ENCODE data around the gene SPRR2E. TPM values are rescaled to one million over a fixed set of nuclear protein-coding genes. Genes with fewer than 3 reads are reported as not detected.
"Not testable (repeated sequence)": the region's sequence is repeated elsewhere in the genome, so short reads cannot be mapped to it uniquely, and the experiment has no call there.

SPRR2E gene
- total RNA-seq, 1 donor from 2014 or later = not detected

DNA sequence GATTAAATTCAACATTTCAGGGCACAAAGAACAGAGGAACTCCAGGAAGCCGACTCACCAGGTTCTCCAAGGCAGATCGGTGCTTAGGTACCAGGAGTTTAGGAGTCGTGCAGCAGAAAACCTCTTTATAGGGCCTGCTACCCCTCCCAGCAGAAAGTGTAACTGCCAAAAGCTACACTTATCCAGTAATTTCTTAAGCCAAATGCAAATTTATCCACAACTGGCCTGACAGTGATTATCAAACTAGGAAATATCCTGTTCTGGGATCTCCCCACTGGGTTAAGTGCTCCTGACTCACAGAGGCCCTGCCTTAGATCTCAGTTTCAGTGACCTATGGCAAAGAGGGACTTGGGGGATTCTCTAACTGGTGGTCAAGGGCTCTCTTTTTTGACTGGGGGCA, 19.1 kb upstream of the SPRR2E start, which contains the start of gene SPRR2F:
TSS of gene SPRR2F (minus strand) at position 101 of the 400 bp plus-strand sequence. CDS start 783 bp downstream, outside the sequence.
- Mint-ChIP-seq H3K4me3 (ENCODE audit: low read depth) (no peak within 1 kb of the TSS), H3K9me3 (ENCODE audit: low read depth) (peaks cover 1% of the 10 kb centered on the region), H3K27ac (no peak within 1 kb of the TSS), H3K4me1 (ENCODE audit: low read depth) (no peaks in the 10 kb centered on the region), H3K27me3 (no peaks in the 10 kb centered on the region), H3K36me3 (ENCODE audit: insufficient read depth) (no peaks in the 10 kb centered on the region)
- DNase-seq (ENCODE audit: low spot score, unreplicated experiment) = no peak
- TF ChIP-seq, protein P1, sequence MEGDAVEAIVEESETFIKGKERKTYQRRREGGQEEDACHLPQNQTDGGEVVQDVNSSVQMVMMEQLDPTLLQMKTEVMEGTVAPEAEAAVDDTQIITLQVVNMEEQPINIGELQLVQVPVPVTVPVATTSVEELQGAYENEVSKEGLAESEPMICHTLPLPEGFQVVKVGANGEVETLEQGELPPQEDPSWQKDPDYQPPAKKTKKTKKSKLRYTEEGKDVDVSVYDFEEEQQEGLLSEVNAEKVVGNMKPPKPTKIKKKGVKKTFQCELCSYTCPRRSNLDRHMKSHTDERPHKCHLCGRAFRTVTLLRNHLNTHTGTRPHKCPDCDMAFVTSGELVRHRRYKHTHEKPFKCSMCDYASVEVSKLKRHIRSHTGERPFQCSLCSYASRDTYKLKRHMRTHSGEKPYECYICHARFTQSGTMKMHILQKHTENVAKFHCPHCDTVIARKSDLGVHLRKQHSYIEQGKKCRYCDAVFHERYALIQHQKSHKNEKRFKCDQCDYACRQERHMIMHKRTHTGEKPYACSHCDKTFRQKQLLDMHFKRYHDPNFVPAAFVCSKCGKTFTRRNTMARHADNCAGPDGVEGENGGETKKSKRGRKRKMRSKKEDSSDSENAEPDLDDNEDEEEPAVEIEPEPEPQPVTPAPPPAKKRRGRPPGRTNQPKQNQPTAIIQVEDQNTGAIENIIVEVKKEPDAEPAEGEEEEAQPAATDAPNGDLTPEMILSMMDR (IDR thresholded peaks at IDR 0.05; ENCODE audit: unreplicated experiment) = no peak

DNA sequence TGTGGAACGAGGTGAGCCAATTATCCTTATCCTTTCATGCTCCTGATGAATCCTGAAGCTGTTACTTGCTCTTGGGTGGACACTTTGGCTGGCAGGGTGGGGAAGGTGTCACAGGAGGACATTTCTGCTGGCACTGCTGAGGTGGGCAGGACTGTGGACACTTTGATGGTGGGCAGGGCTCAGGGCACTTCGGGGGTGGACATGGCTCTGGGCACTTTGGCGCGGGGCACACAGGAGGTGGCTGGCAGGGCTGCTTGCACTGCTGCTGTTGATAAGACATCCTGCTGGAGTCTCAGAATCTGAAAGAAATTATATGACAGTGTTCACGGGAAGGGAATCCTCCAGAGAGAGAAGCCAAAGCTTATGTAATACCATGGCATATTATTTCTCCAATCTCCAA, 18.1 kb upstream of the SPRR2E start:
- not testable (repeated sequence) for H3K27me3 Mint-ChIP-seq; H3K9me3 Mint-ChIP-seq (ENCODE audit: low read depth); H3K27ac Mint-ChIP-seq; H3K4me1 Mint-ChIP-seq (ENCODE audit: low read depth); H3K36me3 Mint-ChIP-seq (ENCODE audit: insufficient read depth); H3K4me3 Mint-ChIP-seq (ENCODE audit: low read depth); DNase-seq (ENCODE audit: low spot score, unreplicated experiment)

DNA sequence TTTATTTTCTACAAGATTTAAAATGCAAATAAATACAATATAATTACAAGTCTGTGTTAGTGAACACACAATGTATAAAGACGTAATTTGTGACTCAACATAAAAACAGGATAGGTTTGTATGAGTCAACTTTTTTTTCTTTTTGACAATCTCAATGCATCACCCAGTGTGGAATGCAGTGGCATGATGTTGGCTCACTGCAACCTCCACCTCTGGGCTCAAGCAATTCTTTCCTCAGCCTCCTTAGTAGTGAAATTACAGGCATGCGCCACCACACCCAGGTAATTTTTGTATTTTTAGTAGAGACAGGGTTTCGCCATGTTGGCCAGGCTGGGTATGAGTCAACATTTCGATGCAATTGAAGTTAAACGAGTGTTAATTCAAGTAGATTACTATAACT, 5.9 kb upstream of the SPRR2E start:
- Mint-ChIP-seq H3K9me3 (ENCODE audit: low read depth) (peaks cover 6% of the 10 kb centered on the region), H3K36me3 (ENCODE audit: insufficient read depth) (no peaks in the 10 kb centered on the region), H3K4me3 (ENCODE audit: low read depth) (no peak overlapping the region), H3K4me1 (ENCODE audit: low read depth) (no peaks in the 10 kb centered on the region), H3K27me3 (no peaks in the 10 kb centered on the region), H3K27ac (no peak overlapping the region)
- TF ChIP-seq, protein P1 (IDR thresholded peaks at IDR 0.05; ENCODE audit: unreplicated experiment) = no peak
- no peak for DNase-seq (ENCODE audit: low spot score, unreplicated experiment)

DNA sequence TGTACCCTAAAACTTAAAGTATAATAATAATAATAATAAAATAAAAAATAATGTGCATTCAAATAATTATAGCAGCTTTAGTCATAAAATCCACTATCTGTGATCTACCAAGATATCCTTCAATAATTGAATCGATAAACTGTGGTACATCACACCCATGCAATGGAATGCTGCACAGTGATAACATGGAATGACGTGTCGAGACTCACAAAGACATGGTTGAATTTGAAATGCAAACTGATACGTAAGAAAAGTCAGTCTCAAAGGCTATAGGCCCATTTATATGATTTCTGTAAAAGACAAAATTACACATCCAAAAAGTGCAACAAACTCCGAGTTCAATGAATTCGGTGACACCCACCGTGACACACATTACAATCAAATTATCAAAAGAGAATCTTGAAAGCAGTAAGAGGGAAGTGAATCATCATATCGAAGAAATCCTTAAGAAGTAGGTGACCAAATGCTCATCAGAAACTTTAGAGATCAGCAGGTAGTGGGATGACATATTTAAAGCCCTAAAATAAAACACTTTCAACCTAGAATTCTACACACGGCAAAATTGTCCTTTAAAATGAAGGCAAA, 5.2 kb upstream of the SPRR2E start:
- H3K36me3 Mint-ChIP-seq (ENCODE audit: insufficient read depth) = no peaks in the 10 kb centered on the region

DNA sequence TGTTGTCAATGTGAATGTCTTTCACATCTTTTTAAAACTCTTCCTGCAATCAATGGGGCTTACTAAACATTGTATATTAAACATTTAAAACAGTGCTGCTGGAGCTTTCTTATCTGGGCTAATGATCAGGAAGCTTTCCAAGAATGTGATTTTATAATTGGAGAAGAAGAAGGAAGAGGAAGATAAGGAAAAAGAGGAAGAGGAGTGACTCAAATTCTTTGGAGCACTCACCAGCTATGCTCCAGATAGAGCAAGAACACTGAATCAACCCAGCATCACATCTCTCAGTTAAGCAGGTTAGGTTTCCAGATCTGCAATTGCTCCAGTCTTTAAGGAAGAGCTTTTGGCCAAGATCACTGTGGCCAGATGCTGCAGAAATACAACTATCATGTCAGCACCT, 1.4 kb upstream of the SPRR2E start:
- DNase-seq (ENCODE audit: low spot score, unreplicated experiment) = no peak
- no peaks in the 10 kb centered on the region for H3K4me1 Mint-ChIP-seq (ENCODE audit: low read depth)
- no peak overlapping the region for H3K27ac Mint-ChIP-seq
- H3K4me3 Mint-ChIP-seq (ENCODE audit: low read depth) = no peak overlapping the region
- no peaks in the 10 kb centered on the region for H3K9me3 Mint-ChIP-seq (ENCODE audit: low read depth)
- TF ChIP-seq, protein P1 (IDR thresholded peaks at IDR 0.05; ENCODE audit: unreplicated experiment) = no peak
- no peaks in the 10 kb centered on the region for H3K36me3 Mint-ChIP-seq (ENCODE audit: insufficient read depth)
- H3K27me3 Mint-ChIP-seq = no peaks in the 10 kb centered on the region

More for the DNA sequence above, 5.2 kb upstream of the SPRR2E start:
- TF ChIP-seq, protein P1 (IDR thresholded peaks at IDR 0.05; ENCODE audit: unreplicated experiment) = no peak
- Mint-ChIP-seq H3K9me3 (ENCODE audit: low read depth) (no peaks in the 10 kb centered on the region), H3K27ac (no peak overlapping the region), H3K4me1 (ENCODE audit: low read depth) (no peaks in the 10 kb centered on the region), H3K4me3 (ENCODE audit: low read depth) (no peak overlapping the region), H3K27me3 (no peaks in the 10 kb centered on the region)
- no peak for DNase-seq (ENCODE audit: low spot score, unreplicated experiment)

DNA sequence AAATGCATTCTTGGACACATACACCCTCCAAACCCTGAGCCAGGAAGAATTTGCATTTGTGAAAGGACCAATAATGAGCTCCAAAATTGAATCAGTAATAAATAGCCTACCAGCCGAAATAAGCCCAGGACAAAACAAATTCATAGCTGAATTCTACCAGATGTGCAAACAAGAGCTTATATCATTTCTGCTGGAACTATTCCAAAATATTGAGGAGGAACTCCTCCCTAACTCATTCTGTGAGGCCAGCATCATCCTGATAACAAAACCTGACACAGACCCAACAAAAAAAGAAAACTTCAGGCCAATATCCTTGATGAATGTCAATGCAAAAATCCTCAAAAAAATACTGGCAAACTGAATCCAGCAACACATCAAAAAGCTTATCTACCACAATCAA, 6.7 kb downstream of the SPRR2E start:
- H3K4me3 Mint-ChIP-seq (ENCODE audit: low read depth) = no peak overlapping the region
- H3K27ac Mint-ChIP-seq = no peak overlapping the region
- no peaks in the 10 kb centered on the region for H3K36me3 Mint-ChIP-seq (ENCODE audit: insufficient read depth)
- H3K4me1 Mint-ChIP-seq (ENCODE audit: low read depth) = peaks cover 4% of the 10 kb centered on the region
- DNase-seq (ENCODE audit: low spot score, unreplicated experiment) = no peak
- H3K27me3 Mint-ChIP-seq = no peaks in the 10 kb centered on the region
- no peaks in the 10 kb centered on the region for H3K9me3 Mint-ChIP-seq (ENCODE audit: low read depth)
- TF ChIP-seq, protein P1 (IDR thresholded peaks at IDR 0.05; ENCODE audit: unreplicated experiment) = no peak
